Subcutaneous abdominal adipose tissue (tissue), 5 donors: Measurements from ENCODE around the gene MASP2.
"Not testable (repeated sequence)": the region's sequence is repeated elsewhere in the genome, so short reads cannot be mapped to it uniquely, and the experiment has no call there.

Experiments
- H3K27ac ChIP-seq: one replicate; pipeline ENCODE4 v1.7.0; 2013; ENCODE audit warnings: low read depth, mild to moderate bottlenecking, inconsistent platforms, low read length, moderate library complexity
- H3K27me3 ChIP-seq, 5 donors: one replicate each; pipeline ENCODE4 v1.7.0; 2013; ENCODE audit warnings: low read length in 5 of 5, inconsistent platforms in 1 of 5; ENCODE audit not compliant: control insufficient read depth in 5 of 5, insufficient read depth in 4 of 5
- H3K36me3 ChIP-seq, 5 donors: one replicate each; pipeline ENCODE4 v1.7.0; 2013; ENCODE audit warnings: low read length in 5 of 5; ENCODE audit not compliant: control insufficient read depth in 5 of 5, insufficient read depth in 5 of 5
- H3K4me1 ChIP-seq, 5 donors: one replicate each; pipeline ENCODE4 v1.7.0; 2013; ENCODE audit warnings: low read length in 5 of 5, mild to moderate bottlenecking in 3 of 5, moderate library complexity in 1 of 5; ENCODE audit not compliant: control insufficient read depth in 5 of 5, insufficient read depth in 5 of 5
- H3K4me3 ChIP-seq, 5 donors: one replicate each; pipeline ENCODE4 v1.7.0; 2013; ENCODE audit warnings: low read length in 5 of 5, low read depth in 1 of 5
- H3K9ac ChIP-seq, 5 donors: one replicate each; pipeline ENCODE4 v1.7.0; 2013; ENCODE audit warnings: low read length in 5 of 5, mild to moderate bottlenecking in 4 of 5, moderate library complexity in 3 of 5
- H3K9me3 ChIP-seq, 5 donors: one replicate each; pipeline ENCODE4 v1.7.0; 2013; ENCODE audit warnings: low read length in 5 of 5; ENCODE audit not compliant: control insufficient read depth in 5 of 5
- donor health status: healthy.
- donor health status: healthy.
- donor health status: healthy.
- donor health status: healthy.
- donor health status: healthy.

The MASP2 gene

DNA sequence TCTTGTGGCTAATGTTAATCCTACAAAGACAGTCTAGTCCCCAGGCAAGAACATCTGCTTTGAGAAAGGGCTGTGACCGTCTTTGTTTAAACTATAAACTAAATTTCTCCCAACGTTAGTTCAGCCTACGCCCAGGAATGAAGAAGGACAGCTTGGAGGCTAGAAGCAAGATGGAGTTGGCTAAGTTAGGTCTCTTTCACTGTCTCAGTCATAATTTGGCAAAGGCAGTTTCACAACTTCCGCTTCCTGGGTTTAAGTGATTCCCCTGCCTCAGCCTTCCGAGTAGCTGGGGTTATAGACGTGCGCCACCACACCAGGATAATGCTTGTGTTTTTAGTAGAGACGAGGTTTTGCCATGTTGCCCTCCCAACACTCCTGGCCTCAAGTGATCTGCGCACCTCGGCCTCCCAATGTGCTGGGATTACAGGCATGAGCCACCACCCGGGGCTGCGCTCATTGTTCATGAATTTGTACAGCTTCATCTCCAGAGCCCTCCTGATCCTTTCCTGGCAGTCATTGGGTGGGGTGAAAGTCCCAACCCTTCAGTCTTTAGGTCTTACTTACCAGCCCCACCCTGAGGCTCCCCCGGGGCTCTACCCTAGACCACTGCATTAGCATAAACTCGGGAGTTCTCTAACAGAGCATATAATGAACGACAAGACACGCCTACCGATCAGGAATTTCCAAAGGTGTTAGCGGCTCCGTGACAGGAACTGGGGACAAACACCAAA, 4.9 kb upstream of the MASP2 start:
- no peak overlapping the region for H3K27ac ChIP-seq
- peaks cover 0 to 5% (median 0%) of the 10 kb centered on the region in 5 donors for H3K27me3 ChIP-seq
- H3K9me3 ChIP-seq, result no peaks in the 10 kb centered on the region
- H3K4me1 ChIP-seq, result peaks cover 0 to 11% (median 5%) of the 10 kb centered on the region in 5 donors
- no peak overlapping the region for H3K9ac ChIP-seq
- H3K4me3 ChIP-seq, result no peak overlapping the region
- peaks cover 0 to 19% (median 14%) of the 10 kb centered on the region in 5 donors for H3K36me3 ChIP-seq

DNA sequence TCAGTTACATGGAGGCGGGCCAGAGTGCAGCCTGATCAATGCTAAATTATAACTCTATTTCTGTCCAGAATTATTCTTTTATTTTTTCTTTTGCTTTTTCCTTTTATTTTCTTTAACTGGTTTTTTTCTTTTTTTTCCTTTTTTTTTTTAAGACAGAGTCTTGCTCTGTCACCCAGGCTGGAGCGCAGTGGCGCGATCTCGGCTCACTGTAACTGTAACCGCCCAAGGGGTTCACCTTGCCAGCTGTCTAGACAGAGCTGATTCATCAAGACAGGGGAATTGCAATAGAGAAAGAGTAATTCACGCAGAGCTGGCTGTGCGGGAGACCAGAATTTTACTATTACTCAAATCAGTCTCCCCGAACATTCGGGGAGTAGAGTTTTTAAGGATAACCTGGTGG, 4.1 kb upstream of the MASP2 start:
- H3K9ac ChIP-seq, H3K9me3 ChIP-seq, H3K27me3 ChIP-seq, H3K27ac ChIP-seq, H3K4me3 ChIP-seq: not testable (repeated sequence)
- H3K36me3 ChIP-seq, result peaks cover 0 to 13% (median 9%) of the 10 kb centered on the region in 5 donors
- H3K4me1 ChIP-seq, result peaks cover 0 to 11% (median 5%) of the 10 kb centered on the region in 5 donors

DNA sequence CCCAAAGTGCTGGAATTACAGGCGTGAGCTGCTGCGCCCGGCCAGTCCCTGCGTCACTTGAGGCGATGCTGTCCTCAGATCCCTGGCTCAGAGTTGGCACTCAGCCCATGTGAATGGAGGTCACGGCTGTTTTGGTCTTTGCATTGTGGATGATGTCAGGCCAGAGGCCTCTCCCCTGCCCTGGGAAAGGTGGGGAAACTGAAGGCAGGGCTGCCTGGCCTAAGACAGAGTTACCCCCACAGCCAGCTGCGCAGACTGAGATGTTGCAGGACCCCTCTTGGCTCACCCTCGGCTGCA, 821 bp downstream of the MASP2 start:
- Histone ChIP-seq H3K27ac (no peak overlapping the region), H3K4me1 (no peaks in the 10 kb centered on the region), H3K9ac (no peak overlapping the region), H3K9me3 (no peaks in the 10 kb centered on the region), H3K4me3 (no peak overlapping the region), H3K27me3 (peaks cover 0 to 4% (median 0%) of the 10 kb centered on the region in 5 donors), H3K36me3 (no peaks in the 10 kb centered on the region)

DNA sequence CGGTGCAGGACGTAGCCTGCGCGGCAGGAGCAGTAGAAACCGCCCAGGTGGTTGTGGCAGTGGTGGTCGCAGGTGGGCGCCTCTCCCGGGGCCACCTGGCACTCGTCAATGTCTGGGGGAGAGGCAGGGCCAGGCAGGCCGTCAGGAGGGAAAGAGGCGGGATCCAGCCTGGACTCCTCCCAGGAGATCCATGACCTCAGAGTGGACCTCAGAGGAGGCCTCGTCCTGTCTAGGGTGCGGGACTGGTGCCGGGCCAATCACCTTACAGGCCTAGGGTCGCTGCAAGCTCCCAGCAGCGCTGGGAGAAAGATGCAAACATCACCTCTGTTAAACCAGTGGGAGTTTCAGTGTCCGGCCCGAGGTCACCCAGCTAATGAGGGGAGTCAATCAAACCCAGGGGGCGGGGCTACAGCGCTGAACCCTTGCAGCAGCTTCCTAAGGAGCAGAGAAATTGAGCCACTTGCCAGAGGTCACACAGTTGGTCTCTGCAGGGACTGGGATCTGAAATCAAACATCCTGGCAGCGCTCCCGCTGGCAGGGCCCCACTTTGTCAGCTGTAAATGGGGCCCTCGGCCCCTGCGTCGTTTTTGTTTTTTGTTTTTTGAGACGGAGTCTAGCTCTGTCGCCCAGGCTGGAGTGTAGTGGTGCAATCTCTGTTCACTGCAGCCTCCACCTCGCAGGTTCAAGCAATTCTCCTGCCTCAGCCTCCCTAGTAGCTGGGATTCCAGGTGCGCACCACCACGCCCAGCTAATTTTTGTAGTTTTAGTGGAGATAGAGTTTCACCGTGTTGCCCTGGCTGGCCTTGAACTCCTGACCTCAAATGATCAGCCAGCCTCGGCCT, 1.4 kb downstream of the MASP2 start:
- H3K9ac ChIP-seq, result no peak overlapping the region
- no peaks in the 10 kb centered on the region for H3K36me3 ChIP-seq
- H3K4me1 ChIP-seq, result no peaks in the 10 kb centered on the region
- H3K9me3 ChIP-seq, result no peaks in the 10 kb centered on the region
- H3K27me3 ChIP-seq, result peaks cover 0 to 4% (median 0%) of the 10 kb centered on the region in 5 donors
- H3K4me3 ChIP-seq, result no peak overlapping the region
- H3K27ac ChIP-seq, result no peak overlapping the region

DNA sequence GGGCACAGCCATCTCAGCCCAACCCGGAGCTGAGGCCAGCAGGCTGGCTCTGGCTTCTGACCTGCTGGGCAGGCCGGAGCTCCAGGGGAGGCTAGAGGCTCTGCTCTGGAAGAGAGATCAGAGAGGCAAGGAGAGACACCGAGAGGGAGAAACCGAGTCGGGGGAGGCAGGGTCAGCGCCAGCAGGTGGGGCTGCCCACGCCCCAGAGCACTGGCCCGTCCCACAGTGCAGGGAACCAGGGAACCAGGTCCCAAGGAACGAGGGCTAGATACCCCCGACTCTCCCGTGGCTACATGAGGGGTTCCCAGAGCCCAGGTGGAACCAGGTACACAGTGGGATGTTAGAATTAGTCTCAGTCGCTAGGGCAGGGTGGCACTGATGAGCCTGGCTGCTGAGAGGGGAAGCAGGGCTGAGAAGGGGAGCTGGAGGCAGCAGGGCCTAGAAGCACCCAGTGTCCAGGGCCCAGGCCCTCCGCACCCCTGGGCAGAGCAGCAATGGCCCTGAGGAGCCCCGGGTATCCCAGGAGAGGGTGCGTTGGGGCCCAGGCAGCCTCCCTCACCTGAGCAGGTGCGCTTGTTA, 2.1 kb downstream of the MASP2 start:
- H3K4me1 ChIP-seq, result no peaks in the 10 kb centered on the region
- no peak overlapping the region for H3K4me3 ChIP-seq
- peaks cover 0 to 4% (median 0%) of the 10 kb centered on the region in 5 donors for H3K27me3 ChIP-seq
- H3K9ac ChIP-seq, result no peak overlapping the region
- no peaks in the 10 kb centered on the region for H3K9me3 ChIP-seq
- H3K36me3 ChIP-seq, result no peaks in the 10 kb centered on the region
- H3K27ac ChIP-seq, result no peak overlapping the region

DNA sequence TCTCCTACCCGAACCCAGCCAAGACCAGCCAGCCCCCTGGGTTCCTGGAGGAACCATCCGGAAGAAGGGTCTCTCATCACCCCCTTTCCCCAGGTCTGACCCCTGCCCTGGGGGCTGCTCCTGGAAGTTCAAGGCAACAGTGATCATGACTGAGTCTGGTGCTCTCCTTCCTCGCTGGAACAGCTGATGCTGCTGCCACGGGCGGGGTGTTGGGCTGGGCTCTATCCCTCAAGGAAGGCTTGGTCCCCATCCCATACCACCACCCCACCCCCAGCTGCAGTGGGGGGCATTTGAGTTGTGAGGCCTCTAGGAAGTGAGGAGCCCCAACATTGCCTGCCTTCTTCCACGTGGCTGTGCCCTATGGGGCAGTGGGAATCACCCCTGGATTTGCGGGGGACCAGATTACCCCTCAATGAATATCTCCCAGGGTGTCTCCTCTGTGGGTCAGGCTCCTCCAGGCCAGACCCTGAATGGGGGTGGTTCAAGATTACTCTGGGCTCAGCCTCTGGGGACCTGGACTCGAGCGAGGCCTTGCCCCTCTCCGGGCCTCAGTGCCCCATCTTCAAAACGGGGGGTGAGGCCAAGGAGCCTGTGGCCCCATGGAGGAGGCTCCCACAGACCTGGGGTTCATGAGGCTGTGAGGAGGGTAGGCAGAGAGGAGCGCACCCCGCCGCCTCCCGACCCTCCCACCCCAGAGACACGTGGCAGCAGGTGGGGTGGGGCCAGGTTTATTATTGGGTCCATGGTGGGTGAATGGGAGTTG, 2.8 kb downstream of the MASP2 start:
- no peak overlapping the region for H3K9ac ChIP-seq
- H3K27me3 ChIP-seq, result peaks cover 0 to 7% (median 4%) of the 10 kb centered on the region in 5 donors
- H3K36me3 ChIP-seq, result no peaks in the 10 kb centered on the region
- H3K9me3 ChIP-seq, result no peaks in the 10 kb centered on the region
- no peak overlapping the region for H3K27ac ChIP-seq
- no peaks in the 10 kb centered on the region for H3K4me1 ChIP-seq
- no peak overlapping the region for H3K4me3 ChIP-seq

DNA sequence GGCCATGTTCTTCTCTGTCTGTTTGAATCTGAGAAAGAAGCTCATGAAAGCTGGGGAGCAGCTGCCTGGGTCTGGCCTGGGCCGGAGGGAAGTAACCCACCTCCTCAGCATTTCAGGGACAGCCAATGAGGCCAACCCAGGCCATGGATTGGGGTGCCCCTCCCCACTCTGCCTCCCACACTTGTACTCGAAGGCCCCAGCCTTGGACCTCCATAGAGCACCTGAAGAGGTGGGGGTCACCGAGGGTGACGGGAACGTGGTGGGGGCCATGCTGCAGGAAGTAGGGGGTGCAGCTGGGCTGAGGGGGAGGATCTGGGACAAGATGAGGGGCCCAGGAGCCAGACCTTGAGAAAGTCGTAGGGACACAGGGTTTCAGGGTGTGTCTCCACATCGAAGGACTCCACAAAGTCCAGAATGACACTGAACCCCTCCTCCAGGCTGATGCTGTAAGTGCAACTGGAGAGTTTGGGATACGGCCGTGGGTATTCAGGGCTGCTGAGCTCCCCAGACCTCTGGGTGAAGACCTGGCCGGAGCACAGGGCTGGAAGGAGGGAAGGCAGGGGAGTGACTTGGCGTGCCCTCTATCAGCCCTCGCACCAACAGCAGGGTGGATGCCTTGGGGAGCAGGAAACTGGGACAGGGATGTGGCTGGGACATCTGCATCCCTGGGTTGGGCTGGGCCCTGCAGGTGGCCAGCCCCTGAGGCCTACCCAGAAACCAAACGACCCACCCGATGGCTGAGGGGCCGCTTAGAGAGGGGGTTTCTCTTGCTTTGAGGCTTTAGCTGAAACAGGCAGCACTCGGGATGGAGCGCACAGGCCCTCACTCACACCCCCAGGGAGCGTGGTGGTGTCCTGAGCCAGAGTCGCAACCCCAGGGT, 3.8 kb downstream of the MASP2 start:
- no peaks in the 10 kb centered on the region for H3K36me3 ChIP-seq
- H3K4me1 ChIP-seq, result no peaks in the 10 kb centered on the region
- H3K9me3 ChIP-seq, result no peaks in the 10 kb centered on the region
- peaks cover 0 to 13% (median 4%) of the 10 kb centered on the region in 5 donors for H3K27me3 ChIP-seq
- no peak overlapping the region for H3K27ac ChIP-seq
- H3K9ac ChIP-seq, result no peak overlapping the region
- no peak overlapping the region for H3K4me3 ChIP-seq

DNA sequence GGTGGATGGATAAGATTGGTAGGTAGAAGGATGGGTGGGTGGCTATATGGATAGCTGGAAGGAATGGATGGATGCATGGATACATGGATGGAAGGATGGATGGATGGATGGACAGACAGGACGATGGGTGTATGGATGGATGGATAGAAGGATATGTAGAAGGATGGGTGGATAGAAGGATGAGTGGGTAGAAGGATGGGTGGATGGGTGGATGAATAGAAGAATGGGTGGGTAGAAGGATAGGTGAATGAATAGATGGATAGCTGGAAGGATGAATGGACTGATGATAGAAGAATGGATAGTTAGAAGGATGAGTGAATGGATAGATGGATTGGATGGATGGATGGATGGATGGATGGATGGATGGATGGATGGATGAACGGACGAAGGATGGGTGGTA, 5.0 kb downstream of the MASP2 start:
- no peaks in the 10 kb centered on the region for H3K36me3 ChIP-seq
- H3K27ac ChIP-seq, result no peak overlapping the region
- no peak overlapping the region for H3K4me3 ChIP-seq
- no peak overlapping the region for H3K9ac ChIP-seq
- peaks cover 0 to 13% (median 4%) of the 10 kb centered on the region in 5 donors for H3K27me3 ChIP-seq
- H3K9me3 ChIP-seq, result no peaks in the 10 kb centered on the region
- H3K4me1 ChIP-seq, result no peaks in the 10 kb centered on the region

DNA sequence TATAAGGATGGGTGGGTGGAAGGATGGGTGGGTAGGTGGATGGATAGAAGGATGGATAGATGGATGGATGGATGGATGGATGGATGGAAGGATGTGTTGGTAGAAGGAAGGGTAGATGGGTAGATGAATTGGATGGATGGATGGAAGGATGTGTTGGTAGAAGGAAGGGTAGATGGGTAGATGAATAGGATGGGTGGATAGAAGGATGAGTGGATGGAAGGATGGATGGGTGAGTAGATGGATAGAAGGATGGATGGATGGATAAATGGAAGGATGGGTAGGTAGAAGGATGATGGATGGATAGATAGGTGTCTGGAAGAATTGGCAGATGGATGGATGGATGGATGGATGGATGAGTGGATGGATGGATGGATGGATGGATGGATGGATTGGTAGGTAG, 6.0 kb downstream of the MASP2 start:
- no peak overlapping the region for H3K27ac ChIP-seq
- H3K36me3 ChIP-seq, result no peaks in the 10 kb centered on the region
- no peak overlapping the region for H3K9ac ChIP-seq
- no peaks in the 10 kb centered on the region for H3K9me3 ChIP-seq
- H3K4me3 ChIP-seq, result no peak overlapping the region
- H3K27me3 ChIP-seq, result peaks cover 0 to 13% (median 4%) of the 10 kb centered on the region in 5 donors
- no peaks in the 10 kb centered on the region for H3K4me1 ChIP-seq
